ENCODE results near the gene MROH9.

GRCh38 chr1:171103862-171104261 lies 168.5 kb downstream of the MROH9 start:
- no peak for TF ChIP-seq CTCF (IDR thresholded peaks at IDR 0.05; ENCODE audit: poor library complexity)
- no peak for TF ChIP-seq EZH2 (IDR thresholded peaks at IDR 0.05; ENCODE audit: borderline replicate concordance)
